HG03175 (cell line): ENCODE measurements around the gene ADAMTSL5.
"Not testable (repeated sequence)": the region's sequence is repeated elsewhere in the genome, so short reads cannot be mapped to it uniquely, and the experiment has no call there.

Experiments
- ATAC-seq: cut with Tn5 transposase; IDR thresholded peaks from one replicate; pipeline ENCODE4 v1.9.1; 2021; ENCODE audit warnings: mild to moderate bottlenecking, moderate library complexity; ENCODE audit not compliant: unreplicated experiment

Gene ADAMTSL5, protein sequence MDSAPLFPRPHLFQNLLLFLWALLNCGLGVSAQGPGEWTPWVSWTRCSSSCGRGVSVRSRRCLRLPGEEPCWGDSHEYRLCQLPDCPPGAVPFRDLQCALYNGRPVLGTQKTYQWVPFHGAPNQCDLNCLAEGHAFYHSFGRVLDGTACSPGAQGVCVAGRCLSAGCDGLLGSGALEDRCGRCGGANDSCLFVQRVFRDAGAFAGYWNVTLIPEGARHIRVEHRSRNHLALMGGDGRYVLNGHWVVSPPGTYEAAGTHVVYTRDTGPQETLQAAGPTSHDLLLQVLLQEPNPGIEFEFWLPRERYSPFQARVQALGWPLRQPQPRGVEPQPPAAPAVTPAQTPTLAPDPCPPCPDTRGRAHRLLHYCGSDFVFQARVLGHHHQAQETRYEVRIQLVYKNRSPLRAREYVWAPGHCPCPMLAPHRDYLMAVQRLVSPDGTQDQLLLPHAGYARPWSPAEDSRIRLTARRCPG

GRCh38 chr19:1512671-1513498 lies at the start of gene ADAMTSL5:
TSS of gene ADAMTSL5 (minus strand) at chr19:1513019. CDS start at chr19:1510943, 2,076 bp downstream.
- no peak for ATAC-seq

DNA sequence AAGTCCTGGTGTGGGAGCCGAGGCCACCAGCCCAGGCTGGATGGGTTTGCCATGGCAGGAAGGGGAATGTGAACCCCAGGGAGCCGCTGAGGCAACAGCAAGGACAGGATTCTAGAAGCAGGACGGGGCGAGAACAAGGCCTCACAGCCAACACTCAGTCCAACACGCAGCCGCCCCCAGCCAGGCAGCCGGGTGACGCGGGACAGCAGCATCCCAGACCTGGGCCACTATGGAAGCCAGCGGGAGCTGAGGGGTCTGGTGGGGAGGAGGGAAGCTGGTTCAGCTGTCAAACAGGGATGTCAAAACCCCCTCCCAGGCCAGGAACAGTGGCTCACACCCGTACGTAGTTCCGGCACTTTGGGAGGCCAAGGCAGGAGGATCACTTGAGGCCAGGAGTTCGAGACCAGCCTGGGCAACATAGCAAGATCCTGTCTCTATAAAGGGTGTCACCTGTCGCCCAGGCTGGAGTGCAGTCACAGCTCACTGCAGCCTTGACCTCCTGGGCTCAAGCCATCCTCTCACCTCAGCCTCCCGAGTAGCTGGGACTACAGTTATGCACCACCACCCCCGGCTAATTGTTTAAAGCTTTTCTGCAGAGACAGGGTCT lies 48.5 kb upstream of the ADAMTSL5 start:
- ATAC-seq = no peak

DNA sequence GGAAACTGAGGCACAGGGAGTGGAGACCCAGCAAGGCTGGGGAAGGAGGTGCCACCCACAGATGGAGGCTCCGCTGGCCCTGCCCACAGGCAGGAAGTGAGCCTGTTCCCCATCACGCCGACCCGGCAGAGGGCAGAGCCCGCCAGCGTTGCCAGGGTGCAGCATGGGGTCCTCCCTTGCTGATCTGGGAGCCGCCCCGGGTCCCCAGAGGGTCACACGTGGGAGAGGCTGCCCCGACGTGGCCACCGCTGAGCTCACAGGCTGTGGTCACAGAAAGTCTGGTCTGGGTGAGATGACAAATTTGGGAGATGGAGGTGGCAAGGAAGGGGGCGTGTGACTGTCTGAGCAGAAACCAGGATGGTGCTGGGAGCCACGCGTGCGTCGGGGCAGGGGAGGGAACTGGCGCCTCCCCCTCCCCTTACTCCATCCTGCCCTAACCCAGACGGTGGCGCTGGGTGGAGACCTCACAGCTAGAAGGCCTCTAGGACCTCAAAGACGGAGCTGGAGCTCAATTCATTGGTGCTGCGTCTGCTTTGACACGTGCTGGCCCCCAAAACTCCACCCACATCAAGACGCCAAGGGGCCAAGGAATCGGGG lies 47.6 kb upstream of the ADAMTSL5 start:
- no peak for ATAC-seq

GRCh38 chr19:1558552-1558951 lies 45.7 kb upstream of the ADAMTSL5 start:
- ATAC-seq = no peak

GRCh38 chr19:1556390-1557070 lies 43.7 kb upstream of the ADAMTSL5 start:
- ATAC-seq = no peak

DNA sequence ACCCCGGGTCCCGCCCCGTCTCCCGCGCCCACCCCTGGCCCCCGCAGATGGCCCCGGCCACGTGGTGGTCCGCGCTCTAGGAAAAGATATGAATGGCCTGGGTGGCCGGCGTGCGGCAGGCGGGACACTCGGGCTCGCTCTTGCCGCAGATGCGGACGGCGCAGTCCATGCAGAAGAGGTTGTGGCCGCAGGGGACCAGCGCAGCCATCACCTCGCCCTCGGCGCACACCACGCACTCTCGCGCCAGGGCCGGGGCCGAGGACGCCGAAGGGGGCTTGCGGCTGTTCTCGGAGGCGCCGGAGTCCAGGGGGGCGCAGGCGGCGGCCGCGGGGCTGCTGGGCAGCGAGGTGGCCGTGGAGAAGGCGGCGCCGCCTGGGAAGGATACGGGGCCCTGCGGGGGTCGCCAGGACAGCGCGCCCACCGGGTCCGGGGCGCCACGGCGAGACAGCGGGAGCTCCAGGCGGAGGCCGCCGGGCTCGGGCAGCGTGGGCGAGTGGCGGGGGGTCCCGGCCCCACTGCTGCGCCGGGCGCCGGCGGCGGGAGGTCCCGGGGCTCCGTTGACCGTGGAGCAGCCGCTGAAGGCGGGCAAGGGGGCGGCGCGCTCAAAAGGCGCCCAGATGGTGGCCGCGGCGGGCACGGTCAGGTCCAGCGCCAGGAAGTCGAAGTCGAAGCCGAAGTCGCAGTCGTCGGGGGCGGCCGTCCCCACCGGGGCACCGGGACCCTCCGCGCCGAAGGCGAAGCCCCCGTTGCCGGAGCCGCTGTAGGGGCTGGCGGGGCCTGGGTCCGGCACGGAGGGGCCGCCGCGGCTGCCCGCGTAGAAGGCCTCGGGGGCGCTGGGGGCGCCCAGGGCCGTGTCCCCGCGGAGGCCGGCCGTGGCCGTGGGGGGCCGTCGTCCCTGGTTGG lies 42.9 kb upstream of the ADAMTSL5 start:
- ATAC-seq = no peak

- no peak for ATAC-seq
Observed at GRCh38 chr19:1554968-1555367, 42.1 kb upstream of the ADAMTSL5 start.

GRCh38 chr19:1553415-1553814 lies 40.6 kb upstream of the ADAMTSL5 start:
- no peak for ATAC-seq

- ATAC-seq = no peak
Observed at GRCh38 chr19:1551068-1552040, 38.5 kb upstream of the ADAMTSL5 start.

GRCh38 chr19:1549332-1549945 lies 36.6 kb upstream of the ADAMTSL5 start:
- ATAC-seq = no peak

GRCh38 chr19:1540365-1540925 lies 27.6 kb upstream of the ADAMTSL5 start:
- ATAC-seq = no peak

- ATAC-seq = not testable (repeated sequence)
Observed at GRCh38 chr19:1539749-1540148, 26.9 kb upstream of the ADAMTSL5 start.

GRCh38 chr19:1538978-1539377 lies 26.2 kb upstream of the ADAMTSL5 start:
- no peak for ATAC-seq

DNA sequence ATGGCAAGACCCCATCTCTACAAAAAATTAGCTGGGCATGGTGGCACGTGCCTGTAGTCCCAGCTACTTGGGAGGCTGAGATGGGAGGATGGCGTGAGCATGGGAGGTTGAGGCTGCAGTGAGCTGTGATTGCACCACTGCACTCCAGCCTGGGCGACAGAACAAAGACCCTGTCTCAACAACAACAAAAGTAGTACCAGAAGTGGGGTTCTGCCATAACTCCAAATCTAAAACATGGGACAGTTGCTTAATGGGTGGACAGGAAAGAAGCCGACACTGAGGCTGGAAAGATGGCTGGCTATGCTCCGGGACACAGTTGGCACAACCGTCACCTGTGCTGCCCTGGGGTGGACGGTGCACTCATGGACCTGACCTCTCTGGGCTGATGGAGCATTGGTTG lies 22.9 kb upstream of the ADAMTSL5 start:
- ATAC-seq = not testable (repeated sequence)

DNA sequence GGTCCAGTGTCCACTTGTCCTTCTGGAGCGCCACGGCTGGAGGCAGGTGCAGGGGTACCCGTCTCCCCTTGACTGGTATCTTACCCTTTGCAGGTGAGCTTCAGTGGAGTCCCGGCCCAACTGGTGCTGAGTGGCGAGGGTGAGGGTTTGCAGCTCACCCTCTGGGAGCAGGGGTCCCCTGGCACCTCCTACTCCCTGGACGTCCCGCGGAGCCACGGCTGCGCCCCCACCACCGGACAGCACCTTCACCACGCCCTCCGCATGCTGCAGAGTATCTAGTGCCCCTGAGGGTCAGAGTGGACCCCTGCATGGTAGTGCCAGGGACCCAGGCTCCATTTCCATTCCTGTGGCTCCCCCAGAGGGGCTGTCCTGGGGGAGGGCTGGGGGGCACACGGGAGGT lies 22.2 kb upstream of the ADAMTSL5 start:
- no peak for ATAC-seq

DNA sequence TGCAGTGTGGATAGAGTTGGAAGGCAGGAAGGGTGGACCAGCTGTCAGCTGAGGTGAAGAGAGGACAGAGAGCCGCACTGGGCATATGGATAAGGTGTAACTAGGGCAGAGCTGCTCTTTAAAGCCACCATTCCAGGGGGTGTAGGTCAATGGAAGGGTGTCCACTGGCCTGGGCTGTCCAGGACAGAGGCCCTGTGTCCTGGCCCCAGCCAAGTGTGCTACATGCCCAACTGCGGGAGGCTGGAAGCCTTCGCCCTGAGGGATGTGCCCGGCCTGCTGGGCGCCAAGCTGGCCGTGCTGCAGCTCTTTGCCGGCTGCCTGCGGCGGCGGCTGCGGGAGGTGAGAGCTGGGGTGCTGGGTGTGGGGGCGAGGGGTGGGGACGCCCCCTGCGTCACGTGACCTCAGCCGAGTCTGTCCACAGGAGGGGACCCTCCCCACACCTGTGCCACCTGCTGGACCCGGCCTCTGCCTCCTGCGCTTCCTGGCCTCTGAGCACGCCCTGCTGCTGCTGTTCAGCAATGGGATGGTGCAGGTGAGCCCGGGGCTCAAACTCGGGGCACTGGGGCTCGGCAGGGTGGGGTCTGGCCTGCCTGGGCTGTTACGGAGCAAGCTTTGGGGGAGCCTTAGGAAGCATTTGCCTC lies 20.8 kb upstream of the ADAMTSL5 start:
- no peak for ATAC-seq

- ATAC-seq = no peak
Observed at GRCh38 chr19:1532003-1532402, 19.2 kb upstream of the ADAMTSL5 start.
